GM18867 (cell line): ENCODE data around the gene PPP6R3.
"Not testable (repeated sequence)": the region's sequence is repeated elsewhere in the genome, so short reads cannot be mapped to it uniquely, and the experiment has no call there.

Experiments
- ATAC-seq: cut with Tn5 transposase; IDR thresholded peaks from one replicate; pipeline ENCODE4 v1.9.1; 2021; ENCODE audit warnings: mild to moderate bottlenecking, moderate library complexity; ENCODE audit not compliant: unreplicated experiment

Gene PPP6R3

GRCh38 chr11:68591719-68592118 is 131.2 kb downstream of the PPP6R3 start:
- ATAC-seq = no peak

DNA sequence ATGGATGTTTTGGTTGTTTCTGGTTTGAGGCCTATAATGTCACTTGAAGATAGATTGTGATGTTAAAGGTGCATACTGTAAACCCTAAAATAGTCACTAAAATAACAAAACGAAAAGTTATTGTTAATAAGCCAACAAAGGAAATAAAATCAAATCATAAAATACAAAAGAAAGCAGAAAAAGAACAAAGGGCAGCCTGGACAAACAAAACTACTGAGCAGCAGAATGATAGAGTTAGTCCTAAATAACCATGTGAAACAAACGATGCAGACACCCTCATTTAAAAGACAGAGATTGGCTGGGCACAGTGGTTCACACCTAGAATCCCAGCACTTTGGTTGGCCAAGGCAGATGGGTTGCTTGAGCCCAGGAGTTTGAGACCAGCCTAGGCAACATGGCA is 132.9 kb downstream of the PPP6R3 start:
- ATAC-seq = no peak

GRCh38 chr11:68594123-68594522 is 133.6 kb downstream of the PPP6R3 start:
- ATAC-seq = no peak

DNA sequence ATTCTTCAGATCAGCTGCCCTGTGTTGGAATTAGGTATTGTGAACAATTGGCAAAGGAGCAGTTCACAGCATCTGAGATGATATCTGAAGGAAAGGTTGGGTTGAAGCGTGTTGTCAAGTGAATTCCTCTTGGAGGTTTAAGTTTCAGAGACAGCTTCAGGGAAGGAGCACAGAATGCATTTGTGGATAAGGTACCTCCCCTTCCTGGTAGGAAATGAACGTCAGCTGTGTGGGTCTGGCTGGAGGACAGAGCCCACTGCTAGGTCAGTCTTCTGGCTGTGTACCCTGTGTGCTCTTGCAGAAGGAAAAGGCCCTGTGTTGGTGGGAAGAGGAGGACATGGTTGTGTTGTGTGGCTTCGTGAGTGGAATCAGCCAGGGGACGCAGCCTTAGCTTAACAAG is 135.7 kb downstream of the PPP6R3 start:
- ATAC-seq = no peak

GRCh38 chr11:68598816-68599653 is 138.5 kb downstream of the PPP6R3 start:
- no peak for ATAC-seq

GRCh38 chr11:68601147-68601546 is 140.6 kb downstream of the PPP6R3 start:
- no peak for ATAC-seq

- ATAC-seq = no peak
Measured at GRCh38 chr11:68609761-68610160, 149.2 kb downstream of the PPP6R3 start.

- no peak for ATAC-seq
Measured at GRCh38 chr11:68610452-68611116, 150.0 kb downstream of the PPP6R3 start.

GRCh38 chr11:68615657-68616056 is 155.1 kb downstream of the PPP6R3 start:
- ATAC-seq = no peak

GRCh38 chr11:68617925-68618809 is 157.6 kb downstream of the PPP6R3 start:
- no peak for ATAC-seq

- no peak for ATAC-seq
Measured at GRCh38 chr11:68621826-68622225, 161.3 kb downstream of the PPP6R3 start.

DNA sequence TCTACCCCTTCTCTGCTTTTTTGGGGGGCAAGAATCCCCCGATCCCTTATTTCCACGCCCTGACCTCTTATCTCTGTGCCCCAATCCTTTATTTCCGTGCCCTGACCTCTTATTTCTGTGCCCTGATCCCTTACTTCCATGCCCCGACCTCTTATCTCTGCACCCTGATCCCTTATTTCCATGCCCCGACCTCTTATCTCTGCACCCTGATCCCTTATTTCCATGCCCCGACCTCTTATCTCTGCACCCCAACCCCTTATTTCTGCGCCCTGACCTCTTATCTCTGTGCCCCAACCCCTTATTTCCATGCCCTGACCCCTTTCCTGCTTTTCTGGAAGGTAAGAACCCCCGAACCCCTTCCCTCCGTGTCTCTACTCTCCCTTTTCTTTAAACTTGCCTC is 163.2 kb downstream of the PPP6R3 start:
- not testable (repeated sequence) for ATAC-seq

- not testable (repeated sequence) for ATAC-seq
Measured at GRCh38 chr11:68625069-68625468, 164.5 kb downstream of the PPP6R3 start.

DNA sequence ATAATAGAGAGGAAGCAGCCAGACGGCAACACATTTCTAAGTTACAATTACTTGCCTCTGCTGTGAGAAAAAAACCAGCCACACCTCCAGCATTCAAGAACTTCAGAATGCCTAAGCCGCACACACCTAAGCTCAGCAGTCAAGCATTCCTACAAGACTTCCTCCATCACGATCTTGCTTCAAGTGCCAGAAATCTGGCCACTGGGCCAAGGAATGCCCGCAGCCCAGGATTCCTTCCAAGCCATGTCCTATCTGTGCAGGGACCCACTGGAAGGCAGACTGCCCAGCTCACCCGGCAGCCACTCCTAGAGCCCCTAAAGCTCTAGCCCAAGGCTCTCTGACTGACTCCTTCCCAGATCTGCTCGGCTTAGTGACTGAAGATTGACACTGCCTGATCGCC is 165.7 kb downstream of the PPP6R3 start:
- not testable (repeated sequence) for ATAC-seq

DNA sequence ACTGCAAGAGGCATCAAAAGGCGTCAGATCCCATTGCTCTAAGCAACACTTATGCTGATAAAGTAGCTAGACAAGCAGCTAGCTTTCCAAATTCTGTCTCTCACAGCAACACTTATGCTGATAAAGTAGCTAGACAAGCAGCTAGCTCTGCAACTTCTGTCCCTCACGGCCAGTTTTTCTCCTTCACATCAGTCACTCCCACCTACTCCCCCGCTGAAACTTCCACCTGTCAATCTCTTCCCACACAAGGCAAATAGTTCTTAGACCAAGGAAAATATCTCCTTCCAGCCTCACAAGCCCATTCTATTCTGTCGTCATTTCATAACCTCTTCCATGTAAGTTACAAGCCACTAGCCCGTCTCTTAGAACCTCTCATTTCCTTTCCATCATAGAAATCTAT is 168.3 kb downstream of the PPP6R3 start:
- not testable (repeated sequence) for ATAC-seq

DNA sequence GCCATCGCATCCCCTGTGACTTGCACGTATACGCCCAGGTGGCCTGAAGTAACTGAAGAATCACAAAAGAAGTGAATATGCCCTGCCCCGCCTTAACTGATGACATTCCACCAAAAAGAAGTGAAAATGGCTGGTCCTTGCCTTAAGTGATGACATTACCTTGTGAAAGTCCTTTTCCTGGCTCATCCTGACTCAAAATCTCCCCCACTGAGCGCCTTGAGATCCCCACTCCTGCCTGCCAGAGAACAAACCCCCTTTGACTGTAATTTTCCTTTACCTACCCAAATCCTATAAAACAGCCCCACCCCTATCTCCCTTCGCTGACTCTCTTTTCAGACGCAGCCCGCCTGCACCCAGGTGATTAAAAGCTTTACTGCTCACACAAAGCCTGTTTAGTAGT is 171.8 kb downstream of the PPP6R3 start:
- not testable (repeated sequence) for ATAC-seq

- no peak for ATAC-seq
Measured at GRCh38 chr11:68632802-68633201, 172.2 kb downstream of the PPP6R3 start.

GRCh38 chr11:68634606-68635005 is 174.1 kb downstream of the PPP6R3 start:
- not testable (repeated sequence) for ATAC-seq

GRCh38 chr11:68635172-68635571 is 174.6 kb downstream of the PPP6R3 start:
- ATAC-seq = not testable (repeated sequence)

DNA sequence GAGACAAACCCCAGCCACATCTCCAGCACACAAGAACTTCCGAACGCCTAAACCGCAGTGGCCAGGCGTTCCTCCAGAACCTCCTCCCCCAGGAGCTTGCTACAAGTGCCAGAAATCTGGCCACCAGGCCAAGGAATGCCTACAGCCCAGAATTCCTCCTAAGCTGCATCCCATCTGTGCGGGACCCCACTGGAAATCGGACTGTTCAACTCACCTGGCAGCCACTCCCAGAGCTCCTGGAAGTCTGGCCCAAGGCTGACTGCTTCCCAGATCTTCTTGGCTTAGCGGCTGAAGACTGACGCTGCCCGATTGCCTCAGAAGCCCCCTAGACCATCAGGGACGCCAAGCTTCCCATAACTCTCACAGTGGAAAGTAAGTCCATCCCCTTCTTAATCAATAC is 175.3 kb downstream of the PPP6R3 start:
- ATAC-seq = not testable (repeated sequence)

DNA sequence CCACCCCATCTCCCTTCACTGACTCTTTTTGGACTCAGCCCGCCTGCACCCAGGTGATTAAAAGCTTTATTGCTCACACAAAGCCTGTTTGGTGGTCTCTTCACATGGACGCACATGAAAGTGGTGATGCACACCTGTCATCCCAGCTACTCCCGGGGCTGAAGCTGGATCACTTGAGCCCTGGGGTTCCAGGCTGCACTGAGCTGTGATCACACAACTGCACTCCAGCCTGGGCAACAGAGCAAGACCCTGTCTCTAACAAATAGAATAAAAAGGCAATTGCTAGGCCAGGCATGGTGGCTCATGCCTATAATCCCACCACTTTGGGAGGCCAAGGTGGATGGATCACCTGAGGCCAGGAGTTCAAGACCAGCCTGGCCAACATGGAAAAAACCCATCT is 178.8 kb downstream of the PPP6R3 start:
- not testable (repeated sequence) for ATAC-seq
